T follicular helper cell (primary cell): ENCODE measurements around the gene MPP2.
"Not testable (repeated sequence)": the region's sequence is repeated elsewhere in the genome, so short reads cannot be mapped to it uniquely, and the experiment has no call there.

Experiments
- DNase-seq: peaks from one replicate; pipeline ENCODE4 v3.0.0-alpha.2; 2020; ENCODE audit warnings: low read depth

The MPP2 gene

GRCh38 chr17:43875476-43876147, 31.7 kb downstream of the MPP2 start:
- DNase-seq, result no peak

GRCh38 chr17:43874293-43874692, 33.0 kb downstream of the MPP2 start:
- no peak for DNase-seq

- DNase-seq, result no peak
These were observed 33.5 kb downstream of the MPP2 start for GRCh38 chr17:43873815-43874214.

- no peak for DNase-seq
These were observed 34.2 kb downstream of the MPP2 start for GRCh38 chr17:43873091-43873490.

- DNase-seq, result no peak
These were observed 35.2 kb downstream of the MPP2 start for GRCh38 chr17:43871946-43872690.

- not testable (repeated sequence) for DNase-seq
These were observed 38.3 kb downstream of the MPP2 start for GRCh38 chr17:43869031-43869430.

GRCh38 chr17:43868226-43868994, 38.9 kb downstream of the MPP2 start:
- DNase-seq, result no peak

- no peak for DNase-seq
These were observed 43.0 kb downstream of the MPP2 start for GRCh38 chr17:43864161-43864984.

GRCh38 chr17:43861960-43862359, 45.4 kb downstream of the MPP2 start:
- no peak for DNase-seq

GRCh38 chr17:43860927-43861622, 46.3 kb downstream of the MPP2 start:
- no peak for DNase-seq

- DNase-seq, result no peak
These were observed 47.1 kb downstream of the MPP2 start for GRCh38 chr17:43860077-43860725.

- DNase-seq, result no peak
These were observed 49.3 kb downstream of the MPP2 start for GRCh38 chr17:43857957-43858600.

- DNase-seq, result no peak
These were observed 50.2 kb downstream of the MPP2 start for GRCh38 chr17:43857141-43857540.

GRCh38 chr17:43856141-43856540, 51.2 kb downstream of the MPP2 start:
- no peak for DNase-seq

GRCh38 chr17:43855061-43855460, 52.3 kb downstream of the MPP2 start:
- no peak for DNase-seq

GRCh38 chr17:43854498-43854897, 52.8 kb downstream of the MPP2 start:
- no peak for DNase-seq

GRCh38 chr17:43853546-43853945, 53.8 kb downstream of the MPP2 start:
- DNase-seq, result no peak

- DNase-seq, result no peak
These were observed 54.8 kb downstream of the MPP2 start for GRCh38 chr17:43852571-43852970.

- no peak for DNase-seq
These were observed 58.2 kb downstream of the MPP2 start for GRCh38 chr17:43849116-43849515.

GRCh38 chr17:43848601-43849000, 58.7 kb downstream of the MPP2 start:
- DNase-seq, result no peak
